Type B pancreatic cell (in vitro differentiated cells): ENCODE measurements around the gene IZUMO2. TPM values are rescaled to one million over a fixed set of nuclear protein-coding genes. Genes with fewer than 3 reads are reported as not detected.

Experiments used
- DNase-seq: peaks from one replicate; pipeline ENCODE4 v3.0.0; 2021; ENCODE audit warnings: mixed read lengths; ENCODE audit not compliant: unreplicated experiment; ENCODE audit errors: extremely low spot score
- H3K27ac Mint-ChIP-seq: 2 replicates; pipeline ENCODE4 v1.8.0; 2021; ENCODE audit warnings: mild to moderate bottlenecking, mixed read lengths
- H3K27me3 Mint-ChIP-seq: 2 replicates; pipeline ENCODE4 v1.8.0; 2021; ENCODE audit warnings: mixed read lengths
- H3K36me3 Mint-ChIP-seq: 2 replicates; pipeline ENCODE4 v1.8.0; 2021; ENCODE audit warnings: mixed read lengths
- H3K4me1 Mint-ChIP-seq: one replicate; pipeline ENCODE4 v1.8.0; 2021; ENCODE audit warnings: mixed read lengths; ENCODE audit not compliant: unreplicated experiment
- H3K4me3 Mint-ChIP-seq: 2 replicates; pipeline ENCODE4 v1.8.0; 2021; ENCODE audit warnings: mild to moderate bottlenecking, mixed read lengths
- H3K9me3 Mint-ChIP-seq: 2 replicates; pipeline ENCODE4 v1.8.0; 2021; ENCODE audit warnings: mixed read lengths
- total RNA-seq: library from RNA; stranded (reverse); gene quantifications from 2 replicates; pipeline ENCODE4 v1.2.1, GENCODE V29; 2021; ENCODE audit warnings: low replicate concordance
- TF ChIP-seq, protein P1 (sequence below): fragments of 200-600 bp; sonication (generic); conservative IDR thresholded peaks from 2 replicates; pipeline ENCODE4 v1.5.0; 2021; ENCODE audit warnings: antibody characterized with exemption, mild to moderate bottlenecking

Gene IZUMO2
- total RNA-seq, 1 donor from 2014 or later = not detected

DNA sequence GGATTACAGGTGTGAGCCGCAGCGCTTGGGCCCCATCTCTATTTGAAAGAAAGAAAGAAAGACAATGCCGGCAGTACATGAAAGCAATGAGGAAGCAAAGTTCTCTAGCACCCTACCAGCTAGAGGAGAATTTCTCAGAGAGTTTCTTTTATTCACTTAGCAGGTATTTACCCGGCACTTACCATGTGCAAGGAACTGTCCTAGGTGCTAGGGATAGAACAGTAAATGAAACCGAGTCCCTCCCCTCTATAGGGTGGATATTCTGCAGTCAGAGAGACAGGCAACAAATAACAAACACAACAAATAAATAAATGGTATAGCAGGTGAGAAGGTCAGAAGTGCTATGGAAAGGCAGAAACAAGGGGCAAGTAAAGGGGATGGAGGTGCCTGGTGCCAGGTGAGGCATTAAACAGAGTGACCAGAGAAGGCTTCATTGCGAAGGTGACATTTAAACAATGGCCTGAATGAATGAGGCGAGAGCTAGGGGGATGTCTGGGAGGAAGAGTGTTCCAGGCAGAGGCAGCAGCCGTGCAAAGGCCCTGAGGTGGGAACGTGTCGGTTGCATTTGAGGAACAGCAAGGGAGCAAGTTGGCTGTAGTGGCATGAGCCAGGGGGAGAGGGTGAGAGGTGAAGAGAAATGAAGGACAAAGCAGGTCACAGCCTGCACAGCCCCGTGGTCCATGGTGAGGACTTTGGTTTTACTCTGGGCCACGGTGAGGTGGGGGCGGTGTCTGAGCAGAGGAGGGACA is 29.6 kb upstream of the IZUMO2 start:
- H3K36me3 Mint-ChIP-seq = no peaks in the 10 kb centered on the region
- H3K27ac Mint-ChIP-seq = no peak overlapping the region
- H3K27me3 Mint-ChIP-seq = peaks cover 48% of the 10 kb centered on the region
- no peaks in the 10 kb centered on the region for H3K4me1 Mint-ChIP-seq
- no peak overlapping the region for H3K4me3 Mint-ChIP-seq
- DNase-seq = no peak
- H3K9me3 Mint-ChIP-seq = no peaks in the 10 kb centered on the region
- TF ChIP-seq, protein P1, sequence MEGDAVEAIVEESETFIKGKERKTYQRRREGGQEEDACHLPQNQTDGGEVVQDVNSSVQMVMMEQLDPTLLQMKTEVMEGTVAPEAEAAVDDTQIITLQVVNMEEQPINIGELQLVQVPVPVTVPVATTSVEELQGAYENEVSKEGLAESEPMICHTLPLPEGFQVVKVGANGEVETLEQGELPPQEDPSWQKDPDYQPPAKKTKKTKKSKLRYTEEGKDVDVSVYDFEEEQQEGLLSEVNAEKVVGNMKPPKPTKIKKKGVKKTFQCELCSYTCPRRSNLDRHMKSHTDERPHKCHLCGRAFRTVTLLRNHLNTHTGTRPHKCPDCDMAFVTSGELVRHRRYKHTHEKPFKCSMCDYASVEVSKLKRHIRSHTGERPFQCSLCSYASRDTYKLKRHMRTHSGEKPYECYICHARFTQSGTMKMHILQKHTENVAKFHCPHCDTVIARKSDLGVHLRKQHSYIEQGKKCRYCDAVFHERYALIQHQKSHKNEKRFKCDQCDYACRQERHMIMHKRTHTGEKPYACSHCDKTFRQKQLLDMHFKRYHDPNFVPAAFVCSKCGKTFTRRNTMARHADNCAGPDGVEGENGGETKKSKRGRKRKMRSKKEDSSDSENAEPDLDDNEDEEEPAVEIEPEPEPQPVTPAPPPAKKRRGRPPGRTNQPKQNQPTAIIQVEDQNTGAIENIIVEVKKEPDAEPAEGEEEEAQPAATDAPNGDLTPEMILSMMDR = no peak

DNA sequence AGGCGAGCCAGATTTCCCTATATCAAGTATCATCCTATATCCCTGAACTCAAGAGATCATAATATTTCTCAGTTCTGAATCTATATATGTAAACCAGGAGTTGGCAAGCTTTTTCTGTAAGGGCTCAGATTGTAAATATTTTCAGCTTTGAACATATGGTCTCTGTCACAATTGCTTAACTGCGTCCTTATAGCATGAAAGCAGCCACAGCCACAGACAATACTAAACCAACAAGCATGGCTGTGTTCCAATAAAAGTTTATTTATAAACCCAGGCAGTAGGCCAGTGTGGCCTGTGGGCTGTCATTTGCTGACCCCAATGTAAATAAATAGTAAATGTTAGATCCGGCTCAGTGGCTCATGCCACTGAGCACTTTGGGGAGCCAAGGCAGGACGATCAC is 28.1 kb upstream of the IZUMO2 start:
- no peak for DNase-seq
- Mint-ChIP-seq H3K27ac (no peak overlapping the region), H3K4me1 (no peaks in the 10 kb centered on the region), H3K4me3 (no peak overlapping the region), H3K9me3 (no peaks in the 10 kb centered on the region), H3K36me3 (no peaks in the 10 kb centered on the region), H3K27me3 (peaks cover 38% of the 10 kb centered on the region)
- TF ChIP-seq, protein P1 = no peak

DNA sequence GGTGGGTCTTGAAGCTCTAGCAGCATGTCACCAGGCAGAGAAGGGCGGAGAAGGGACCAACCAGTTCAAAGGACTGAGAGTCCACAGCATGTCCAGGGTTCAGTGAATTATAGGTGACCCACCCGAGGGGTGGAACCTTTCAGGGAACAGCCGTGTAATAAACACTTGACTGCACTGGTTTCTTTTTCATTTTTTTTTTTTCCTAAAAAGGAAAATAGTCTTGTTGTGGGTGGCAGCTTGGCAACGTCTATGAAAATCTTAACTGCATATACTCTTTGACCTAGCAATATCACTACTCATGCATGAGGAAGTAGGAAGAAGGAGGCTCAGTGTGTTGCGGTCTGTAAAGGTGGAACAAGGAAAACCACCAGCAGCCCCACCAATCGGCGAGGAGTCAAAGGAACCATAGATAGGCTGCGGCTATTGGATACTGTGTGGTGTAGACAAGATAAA is 27.4 kb upstream of the IZUMO2 start:
- Mint-ChIP-seq H3K4me3 (no peak overlapping the region), H3K36me3 (no peaks in the 10 kb centered on the region), H3K4me1 (no peaks in the 10 kb centered on the region), H3K27me3 (peaks cover 30% of the 10 kb centered on the region), H3K9me3 (no peaks in the 10 kb centered on the region), H3K27ac (peak overlapping the region; percentile 82)
- TF ChIP-seq, protein P1 = no peak
- DNase-seq = no peak

DNA sequence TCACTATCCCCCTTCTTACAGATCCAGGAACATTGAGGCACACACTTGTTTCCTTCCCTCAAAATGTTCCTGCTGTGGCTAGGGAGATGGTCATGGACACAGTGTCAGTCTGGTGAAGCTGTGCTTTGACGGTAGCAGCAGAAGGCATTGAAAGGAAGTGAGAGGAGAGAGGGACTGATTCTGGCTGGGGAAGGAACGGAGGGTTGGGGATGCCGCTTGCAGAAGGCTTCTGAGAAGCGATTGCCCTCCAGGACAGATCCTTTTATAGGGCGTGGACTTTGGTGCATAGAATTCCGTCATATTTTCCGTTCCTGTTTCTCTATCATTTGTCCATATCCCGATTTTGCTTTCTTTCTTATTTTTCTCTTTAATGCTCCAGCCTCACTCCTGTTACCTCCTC is 26.2 kb upstream of the IZUMO2 start:
- Mint-ChIP-seq H3K4me3 (no peak overlapping the region), H3K9me3 (no peaks in the 10 kb centered on the region), H3K4me1 (no peaks in the 10 kb centered on the region), H3K36me3 (no peaks in the 10 kb centered on the region), H3K27me3 (peaks cover 27% of the 10 kb centered on the region), H3K27ac (no peak overlapping the region)
- DNase-seq = no peak
- TF ChIP-seq, protein P1 = no peak

DNA sequence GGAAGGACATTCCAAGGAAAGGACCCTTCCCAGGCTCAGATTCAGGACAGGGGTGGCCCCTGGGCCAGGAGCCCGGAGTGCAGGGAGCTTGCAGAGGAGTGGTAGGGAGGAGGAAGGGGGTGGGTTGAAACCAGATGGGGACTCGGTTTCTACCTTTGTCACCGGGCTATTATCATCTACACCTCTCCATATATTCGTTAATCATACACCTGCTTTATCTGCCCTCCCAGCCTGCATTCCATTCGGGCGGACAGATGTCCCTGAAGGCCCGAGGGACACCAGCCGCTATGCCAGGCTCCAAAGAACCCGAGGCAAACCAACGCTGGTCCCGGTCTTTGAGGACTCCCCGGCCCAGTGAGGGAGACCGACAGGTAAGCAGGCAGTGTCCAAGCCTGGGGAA is 24.9 kb upstream of the IZUMO2 start:
- Mint-ChIP-seq H3K27me3 (peaks cover 21% of the 10 kb centered on the region), H3K9me3 (no peaks in the 10 kb centered on the region)

More for the DNA sequence above, 24.9 kb upstream of the IZUMO2 start:
- DNase-seq = no peak
- no peak overlapping the region for H3K27ac Mint-ChIP-seq
- TF ChIP-seq, protein P1 = no peak
- no peaks in the 10 kb centered on the region for H3K4me1 Mint-ChIP-seq
- H3K4me3 Mint-ChIP-seq = no peak overlapping the region
- no peaks in the 10 kb centered on the region for H3K36me3 Mint-ChIP-seq
